NCI-H446 (cell line): ENCODE measurements around the gene KLHL29.

Source experiments
- DNase-seq, 2 experiments: peaks; one replicate each; lab custom pipeline; 2025; lab: John Stamatoyannopoulos, UW

The KLHL29 gene

GRCh38 chr2:23616630-23617029 is 231.7 kb downstream of the KLHL29 start:
- DNase-seq: no peak

- no peak for DNase-seq
Observed at GRCh38 chr2:23617167-23617810, 232.3 kb downstream of the KLHL29 start.

GRCh38 chr2:23617811-23618215 is 232.8 kb downstream of the KLHL29 start:
- DNase-seq: no peak

- no peak for DNase-seq
Observed at GRCh38 chr2:23618265-23618664, 233.3 kb downstream of the KLHL29 start.

GRCh38 chr2:23618794-23619530 is 234.0 kb downstream of the KLHL29 start:
- DNase-seq: peak in 1 of 2 experiments; percentile 25

GRCh38 chr2:23619941-23620340 is 235.0 kb downstream of the KLHL29 start:
- DNase-seq: no peak

- peak; percentile 61 to 92 for DNase-seq
Observed at GRCh38 chr2:23620841-23621341, 235.9 kb downstream of the KLHL29 start.

GRCh38 chr2:23621616-23622015 is 236.6 kb downstream of the KLHL29 start:
- no peak for DNase-seq

GRCh38 chr2:23622466-23622865 is 237.5 kb downstream of the KLHL29 start:
- DNase-seq: no peak

- DNase-seq: no peak
Observed at GRCh38 chr2:23622966-23623675, 238.1 kb downstream of the KLHL29 start.

GRCh38 chr2:23624378-23624777 is 239.4 kb downstream of the KLHL29 start:
- DNase-seq: no peak

GRCh38 chr2:23624915-23625314 is 239.9 kb downstream of the KLHL29 start:
- no peak for DNase-seq

GRCh38 chr2:23625726-23626125 is 240.7 kb downstream of the KLHL29 start:
- no peak for DNase-seq

GRCh38 chr2:23626701-23627230 is 241.8 kb downstream of the KLHL29 start:
- no peak for DNase-seq

GRCh38 chr2:23627236-23628009 is 242.4 kb downstream of the KLHL29 start:
- DNase-seq: no peak

GRCh38 chr2:23628926-23629771 is 244.2 kb downstream of the KLHL29 start:
- DNase-seq: no peak

GRCh38 chr2:23629772-23630480 is 244.9 kb downstream of the KLHL29 start:
- no peak for DNase-seq

GRCh38 chr2:23630961-23631360 is 246.0 kb downstream of the KLHL29 start:
- DNase-seq: no peak

GRCh38 chr2:23631389-23631788 is 246.4 kb downstream of the KLHL29 start:
- DNase-seq: no peak

GRCh38 chr2:23632386-23632785 is 247.4 kb downstream of the KLHL29 start:
- DNase-seq: no peak
